Measurements from ENCODE around the gene TTC33.

- no peak for TF ChIP-seq CTCF (IDR thresholded peaks at IDR 0.05)
- TF ChIP-seq POLR2A (IDR thresholded peaks at IDR 0.05): no peak
Observed at GRCh38 chr5:40790947-40791593, 35.3 kb upstream of the TTC33 start.

Data from right lobe of liver (tissue), 4 donors.